Measurements from ENCODE around the gene RERE.

The RERE gene

GRCh38 chr1:8552820-8553397 lies 264.5 kb downstream of the RERE start:
- no peak for DNase-seq (ENCODE audit: low read depth in 1 of 2, low spot score in 1 of 2)
- TF ChIP-seq JUND (IDR thresholded peaks at IDR 0.05; ENCODE audit: low read depth): no peak
- in situ Hi-C loops (cut with HindIII; ENCODE audit: low pct_unique_long_range_greater_than_20kb, low sequenced_read_pairs): no loop called here

DNA sequence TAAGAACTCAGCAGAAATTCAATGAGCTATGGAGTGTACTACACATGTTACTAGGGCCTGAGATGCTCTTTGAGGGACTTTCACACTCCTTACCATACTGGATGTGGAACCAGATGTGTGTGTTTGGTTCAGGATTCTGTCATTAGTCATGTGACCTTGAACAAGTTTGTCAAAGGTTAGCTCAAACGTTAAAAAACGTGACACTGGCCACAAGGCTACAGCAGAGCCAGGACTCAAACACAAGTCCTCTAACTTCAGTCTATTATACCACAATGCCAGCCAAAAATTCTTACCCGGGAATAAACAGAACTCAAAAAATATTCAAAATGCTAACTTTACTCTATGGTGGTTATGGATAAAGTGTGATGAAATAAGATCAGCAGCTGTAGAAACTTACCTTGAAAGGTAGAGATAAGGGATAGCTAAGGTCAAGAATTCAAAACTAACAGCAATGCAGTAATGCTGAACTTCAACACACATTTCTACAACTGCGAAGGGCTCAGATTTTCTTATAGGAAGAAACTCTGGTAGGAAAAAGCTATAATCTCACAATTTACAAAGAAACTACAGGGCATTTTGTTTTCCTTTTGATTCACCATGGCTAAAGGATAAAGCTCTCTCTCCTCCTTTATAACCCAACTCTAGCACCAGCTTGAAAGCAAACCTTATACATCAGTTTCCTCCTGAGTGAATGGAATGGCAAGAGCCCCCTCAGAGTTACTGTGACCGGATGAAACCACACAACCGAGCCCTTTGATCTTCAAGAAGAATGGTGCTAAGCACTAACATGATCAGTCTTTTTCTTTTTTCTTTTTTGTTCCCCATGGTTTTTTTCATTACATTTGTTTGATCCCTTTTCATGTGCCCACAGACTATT lies 265.6 kb downstream of the RERE start:
- TF ChIP-seq JUND (IDR thresholded peaks at IDR 0.05; ENCODE audit: low read depth): no peak
- in situ Hi-C loops (cut with HindIII; ENCODE audit: low pct_unique_long_range_greater_than_20kb, low sequenced_read_pairs): no loop called here
- no peak for DNase-seq (ENCODE audit: low read depth in 1 of 2, low spot score in 1 of 2)

DNA sequence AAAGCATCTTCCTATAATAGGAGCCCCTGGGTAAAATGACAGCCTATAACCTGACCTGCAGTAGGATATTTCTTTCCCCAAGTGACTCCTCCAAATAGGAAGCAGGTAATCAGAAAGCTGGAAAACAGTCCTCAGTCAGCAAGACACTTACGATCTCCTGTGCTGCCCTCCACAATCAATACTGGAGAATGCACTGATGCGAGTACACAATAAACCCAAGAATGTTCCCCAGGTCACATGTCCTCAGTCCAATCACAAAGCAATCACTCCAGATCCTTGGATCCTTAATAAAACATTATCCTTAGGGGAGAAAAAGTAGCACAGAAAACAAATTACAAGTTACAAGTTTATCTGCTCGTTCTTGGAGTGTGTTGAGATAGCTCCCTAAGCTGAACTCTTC lies 266.4 kb downstream of the RERE start:
- no peak for TF ChIP-seq JUND (IDR thresholded peaks at IDR 0.05; ENCODE audit: low read depth)
- in situ Hi-C loops (cut with HindIII; ENCODE audit: low pct_unique_long_range_greater_than_20kb, low sequenced_read_pairs): no loop called here
- DNase-seq (ENCODE audit: low read depth in 1 of 2, low spot score in 1 of 2): no peak

- TF ChIP-seq JUND (IDR thresholded peaks at IDR 0.05; ENCODE audit: low read depth): no peak
Measured at GRCh38 chr1:8547791-8548190, 269.6 kb downstream of the RERE start.

GRCh38 chr1:8545078-8545477 lies 272.4 kb downstream of the RERE start:
- in situ Hi-C loops (cut with HindIII; ENCODE audit: low pct_unique_long_range_greater_than_20kb, low sequenced_read_pairs): no loop called here
- no peak for DNase-seq (ENCODE audit: low read depth in 1 of 2, low spot score in 1 of 2)
- TF ChIP-seq JUND (IDR thresholded peaks at IDR 0.05; ENCODE audit: low read depth): no peak

More at GRCh38 chr1:8547791-8548190, 269.6 kb downstream of the RERE start:
- no peak for DNase-seq (ENCODE audit: low read depth in 1 of 2, low spot score in 1 of 2)
- in situ Hi-C loops (cut with HindIII; ENCODE audit: low pct_unique_long_range_greater_than_20kb, low sequenced_read_pairs): no loop called here

DNA sequence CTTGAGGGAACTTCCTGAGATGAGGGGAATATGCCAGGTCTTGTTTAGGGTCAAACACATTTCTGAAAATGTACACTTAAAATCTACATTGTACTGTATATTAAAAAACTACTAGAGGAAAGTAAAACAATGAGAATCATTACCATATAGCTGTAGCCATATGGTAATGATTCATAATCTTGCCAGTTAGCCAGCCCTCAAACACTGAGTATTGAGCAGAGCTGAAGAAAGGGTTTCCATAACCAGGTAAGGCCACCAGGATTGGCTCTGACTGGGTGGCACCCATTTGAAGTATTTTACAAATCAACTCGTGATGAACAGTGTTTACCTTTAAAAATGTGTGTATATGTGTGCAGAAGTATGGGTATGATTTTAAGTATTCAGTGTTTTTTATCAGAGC lies 272.8 kb downstream of the RERE start:
- in situ Hi-C loops (cut with HindIII; ENCODE audit: low pct_unique_long_range_greater_than_20kb, low sequenced_read_pairs): no loop called here
- TF ChIP-seq JUND (IDR thresholded peaks at IDR 0.05; ENCODE audit: low read depth): no peak
- no peak for DNase-seq (ENCODE audit: low read depth in 1 of 2, low spot score in 1 of 2)

- in situ Hi-C loops (cut with HindIII; ENCODE audit: low pct_unique_long_range_greater_than_20kb, low sequenced_read_pairs): no loop called here
- no peak for TF ChIP-seq JUND (IDR thresholded peaks at IDR 0.05; ENCODE audit: low read depth)
- DNase-seq (ENCODE audit: low read depth in 1 of 2, low spot score in 1 of 2): no peak
Measured at GRCh38 chr1:8543965-8544364, 273.5 kb downstream of the RERE start.

- in situ Hi-C loops (cut with HindIII; ENCODE audit: low pct_unique_long_range_greater_than_20kb, low sequenced_read_pairs): no loop called here
- no peak for DNase-seq (ENCODE audit: low read depth in 1 of 2, low spot score in 1 of 2)
- no peak for TF ChIP-seq JUND (IDR thresholded peaks at IDR 0.05; ENCODE audit: low read depth)
Measured at GRCh38 chr1:8541961-8542521, 275.4 kb downstream of the RERE start.

DNA sequence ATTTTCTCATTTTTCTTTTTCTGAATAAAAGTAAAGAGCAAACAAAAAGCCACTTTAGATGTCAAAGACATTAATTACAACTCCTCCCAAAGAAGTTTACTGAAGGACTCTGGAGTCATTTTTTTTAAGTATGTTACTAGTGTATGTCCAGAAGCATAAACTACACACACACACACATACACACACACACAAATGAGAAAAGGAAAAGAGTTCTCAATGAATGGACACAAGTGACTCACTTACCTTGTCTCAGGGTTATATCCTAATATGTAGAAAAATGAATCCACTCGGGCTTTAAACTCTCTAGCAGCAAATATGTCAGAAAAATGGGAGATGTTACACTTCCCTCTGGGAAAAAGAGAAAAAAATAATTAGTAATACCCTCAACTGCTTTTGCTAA lies 276.5 kb downstream of the RERE start:
- in situ Hi-C loops (cut with HindIII; ENCODE audit: low pct_unique_long_range_greater_than_20kb, low sequenced_read_pairs): no loop called here
- DNase-seq (ENCODE audit: low read depth in 1 of 2, low spot score in 1 of 2): no peak
- TF ChIP-seq JUND (IDR thresholded peaks at IDR 0.05; ENCODE audit: low read depth): no peak

GRCh38 chr1:8540261-8540941 lies 277.0 kb downstream of the RERE start:
- in situ Hi-C loops (cut with HindIII; ENCODE audit: low pct_unique_long_range_greater_than_20kb, low sequenced_read_pairs): no loop called here
- no peak for TF ChIP-seq JUND (IDR thresholded peaks at IDR 0.05; ENCODE audit: low read depth)
- DNase-seq (ENCODE audit: low read depth in 1 of 2, low spot score in 1 of 2): no peak

DNA sequence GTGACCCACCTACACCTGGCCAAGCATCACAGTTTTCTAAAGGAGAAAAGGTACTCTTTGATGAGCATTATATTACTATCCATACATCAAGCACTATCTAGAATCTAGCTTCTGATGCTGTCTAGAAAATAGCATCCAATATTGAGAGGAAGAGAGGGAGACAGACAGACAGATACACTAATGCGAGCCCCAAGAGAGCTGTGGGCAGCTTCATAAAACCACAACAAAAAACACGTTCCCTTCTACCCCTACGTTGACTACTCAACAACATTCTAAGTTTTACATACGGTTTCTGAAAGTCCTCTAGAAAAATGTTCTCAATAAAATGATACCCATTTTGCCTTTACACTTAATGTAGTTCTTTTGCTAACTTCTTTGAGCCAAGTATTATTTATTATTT lies 277.8 kb downstream of the RERE start:
- DNase-seq (ENCODE audit: low read depth in 1 of 2, low spot score in 1 of 2): no peak
- no peak for TF ChIP-seq JUND (IDR thresholded peaks at IDR 0.05; ENCODE audit: low read depth)
- in situ Hi-C loops (cut with HindIII; ENCODE audit: low pct_unique_long_range_greater_than_20kb, low sequenced_read_pairs): no loop called here

DNA sequence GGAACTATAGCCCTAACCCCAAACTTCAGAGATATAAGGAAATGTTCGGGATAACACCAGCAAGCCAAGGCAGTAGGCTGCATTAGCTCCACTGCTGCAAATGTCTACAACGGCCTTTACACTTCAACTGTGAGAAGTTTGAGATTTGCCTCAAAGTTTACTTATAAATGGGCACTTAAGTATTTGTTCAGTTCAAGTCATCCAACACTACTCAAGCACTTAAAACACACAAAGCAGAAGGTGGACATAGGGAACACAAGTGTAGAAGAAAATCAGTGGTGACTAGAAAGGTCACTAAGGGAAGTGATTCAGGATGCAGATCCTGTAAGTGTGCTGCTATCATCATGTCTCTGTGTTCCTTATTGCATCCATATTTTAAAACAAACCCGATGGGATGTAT lies 278.9 kb downstream of the RERE start:
- no peak for TF ChIP-seq JUND (IDR thresholded peaks at IDR 0.05; ENCODE audit: low read depth)
- in situ Hi-C loops (cut with HindIII; ENCODE audit: low pct_unique_long_range_greater_than_20kb, low sequenced_read_pairs): no loop called here

GRCh38 chr1:8537991-8538390 lies 279.4 kb downstream of the RERE start:
- no peak for TF ChIP-seq JUND (IDR thresholded peaks at IDR 0.05; ENCODE audit: low read depth)
- in situ Hi-C loops (cut with HindIII; ENCODE audit: low pct_unique_long_range_greater_than_20kb, low sequenced_read_pairs): no loop called here
- DNase-seq (ENCODE audit: low read depth in 1 of 2, low spot score in 1 of 2): no peak

More for the DNA sequence above, 278.9 kb downstream of the RERE start:
- no peak for DNase-seq (ENCODE audit: low read depth in 1 of 2, low spot score in 1 of 2)
